ENCODE measurements around the gene SH3BP2.
A peak's percentile ranks its signal among the peaks of the same experiment; 100 is the strongest.

Gene SH3BP2

DNA sequence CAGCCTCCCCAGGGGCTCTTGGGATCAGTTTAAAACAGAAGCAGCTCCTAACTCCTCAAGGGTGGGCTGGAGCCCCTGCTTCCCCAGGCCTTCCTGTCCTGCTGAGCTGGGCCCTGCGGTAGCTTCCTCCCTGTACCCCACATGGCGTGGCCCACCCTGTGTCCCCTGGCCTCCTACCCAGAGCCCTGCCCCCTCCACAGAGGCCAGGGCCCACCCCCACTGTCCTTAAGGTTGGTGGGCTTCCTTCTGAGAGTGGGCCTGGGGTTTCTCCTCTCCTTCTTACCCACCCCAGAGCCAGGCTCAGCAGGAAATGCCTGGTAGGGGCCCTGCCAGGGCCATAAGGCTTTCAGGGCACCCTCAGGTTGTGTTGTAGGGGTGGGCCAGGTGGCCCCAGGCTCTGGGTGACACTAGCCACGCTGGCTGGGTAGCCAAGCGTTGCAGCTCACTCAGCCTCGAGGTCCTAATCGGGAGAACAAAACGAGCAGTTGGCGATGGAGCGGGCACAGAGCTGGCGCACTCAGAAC, 11.6 kb downstream of the SH3BP2 start:
- no peak for DNase-seq

GRCh38 chr4:2804973-2805501, 12.2 kb downstream of the SH3BP2 start:
- no peak for DNase-seq

- no peak for DNase-seq
Observed at GRCh38 chr4:2805712-2806389, 13.0 kb downstream of the SH3BP2 start.

- DNase-seq = no peak
Observed at GRCh38 chr4:2806390-2807355, 13.8 kb downstream of the SH3BP2 start.

GRCh38 chr4:2807571-2807970, 14.7 kb downstream of the SH3BP2 start:
- no peak for DNase-seq

DNA sequence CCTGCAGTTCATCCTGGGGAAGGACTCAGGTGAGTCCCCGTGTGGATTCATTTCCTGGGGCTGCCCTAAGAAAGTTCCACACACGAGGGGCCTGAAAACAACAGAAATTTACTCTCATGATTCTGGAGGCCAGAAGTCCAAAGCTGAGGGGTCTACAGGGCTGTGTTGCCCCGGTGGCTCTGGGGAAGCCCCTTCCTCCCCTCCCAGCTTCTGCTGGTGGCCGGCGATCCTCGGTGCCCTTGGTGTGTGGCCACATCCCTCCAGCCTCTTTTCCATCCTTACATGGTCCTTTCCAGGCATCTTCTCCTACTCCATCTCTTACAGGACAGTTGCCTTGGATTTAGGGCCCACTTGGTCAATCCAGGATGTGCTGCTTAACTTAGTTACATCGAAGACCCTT, 15.1 kb downstream of the SH3BP2 start:
- no peak for DNase-seq

DNA sequence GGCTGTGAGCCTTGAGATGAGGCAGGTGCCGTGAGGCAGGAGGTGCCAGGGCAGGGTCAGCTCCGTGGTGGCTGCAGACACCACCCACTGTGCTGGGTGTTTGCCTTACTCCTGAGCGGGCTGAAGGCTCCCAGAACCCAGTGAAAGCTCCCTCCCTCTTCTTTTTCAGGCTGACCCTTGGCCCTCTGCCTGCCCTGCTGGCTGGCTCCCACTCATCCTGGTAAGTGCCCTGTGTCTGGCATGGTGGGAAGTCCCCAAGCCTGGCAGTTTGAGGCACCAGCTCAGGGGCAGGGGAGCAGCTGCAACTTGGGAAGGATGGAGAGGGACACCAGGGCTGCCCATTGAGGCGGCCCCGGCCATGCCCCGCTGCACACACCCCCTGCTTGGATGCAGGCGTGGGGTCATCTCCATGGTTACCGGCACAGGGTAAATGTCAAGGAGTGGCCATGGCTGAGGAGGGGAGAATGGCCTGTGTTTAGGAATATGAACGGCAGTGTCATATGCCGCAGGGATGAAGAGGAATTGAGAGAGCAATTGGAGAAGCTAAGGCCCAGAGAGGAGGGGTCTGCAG, 16.8 kb downstream of the SH3BP2 start:
- DNase-seq = no peak

DNA sequence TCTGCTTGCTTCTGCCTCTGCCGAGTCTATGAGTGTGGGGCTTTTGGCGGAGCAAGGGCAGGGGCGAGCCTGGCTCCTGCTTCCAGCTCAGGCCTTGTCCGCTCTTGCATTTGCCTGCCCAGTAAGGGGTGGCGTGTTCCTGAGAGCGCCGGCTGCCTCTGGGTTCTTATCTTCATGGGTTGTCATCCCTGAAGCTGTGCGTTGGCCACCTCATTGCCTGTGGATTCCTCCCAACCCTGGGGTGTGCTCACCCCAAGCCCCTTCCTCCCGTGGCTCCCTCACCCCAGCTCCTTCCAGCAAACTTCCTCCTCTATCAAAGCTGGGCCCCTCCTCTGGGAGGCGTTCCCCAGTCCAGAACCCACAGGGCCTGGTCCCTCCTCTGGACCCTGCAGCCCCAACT, 17.5 kb downstream of the SH3BP2 start:
- no peak for DNase-seq

DNA sequence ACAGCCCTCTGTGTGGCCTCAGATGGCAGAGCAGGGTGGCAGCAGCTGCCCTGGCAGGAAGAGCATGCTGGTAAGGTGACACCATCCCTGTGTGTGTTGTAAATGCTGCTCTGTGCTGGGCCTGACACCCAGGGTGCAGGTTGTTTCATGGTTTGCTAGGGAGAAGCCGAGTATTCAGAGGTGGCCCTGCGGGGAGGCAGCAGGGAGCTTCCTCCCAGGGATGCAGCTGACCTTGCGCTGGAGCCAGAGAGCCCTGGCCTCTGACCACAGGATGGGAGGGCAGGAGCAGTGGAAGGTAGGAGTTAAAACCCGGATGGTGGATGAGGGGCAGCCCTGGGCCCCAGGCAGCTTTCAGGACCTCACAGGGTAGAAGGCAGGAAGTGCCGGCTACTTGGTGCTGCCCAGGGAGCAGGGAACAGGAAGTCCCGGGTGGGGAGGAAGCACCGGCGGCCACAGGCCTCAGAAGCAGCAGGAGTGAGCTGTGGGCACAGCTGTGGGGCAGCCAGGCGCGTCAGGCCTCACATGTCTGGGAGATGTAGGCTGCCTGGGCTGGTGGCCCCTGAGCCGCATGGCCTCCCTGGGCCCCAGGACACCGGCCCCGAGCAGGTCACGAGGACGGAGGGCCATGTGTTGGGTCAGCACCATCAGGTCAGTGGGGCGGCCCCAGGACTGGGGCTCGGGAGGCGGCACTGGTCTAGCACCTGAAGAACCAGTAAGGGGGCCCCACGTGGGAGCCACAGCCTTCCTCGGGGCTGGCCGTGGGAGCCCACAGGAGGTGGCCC, 19.1 kb downstream of the SH3BP2 start:
- DNase-seq = peak; percentile 47

DNA sequence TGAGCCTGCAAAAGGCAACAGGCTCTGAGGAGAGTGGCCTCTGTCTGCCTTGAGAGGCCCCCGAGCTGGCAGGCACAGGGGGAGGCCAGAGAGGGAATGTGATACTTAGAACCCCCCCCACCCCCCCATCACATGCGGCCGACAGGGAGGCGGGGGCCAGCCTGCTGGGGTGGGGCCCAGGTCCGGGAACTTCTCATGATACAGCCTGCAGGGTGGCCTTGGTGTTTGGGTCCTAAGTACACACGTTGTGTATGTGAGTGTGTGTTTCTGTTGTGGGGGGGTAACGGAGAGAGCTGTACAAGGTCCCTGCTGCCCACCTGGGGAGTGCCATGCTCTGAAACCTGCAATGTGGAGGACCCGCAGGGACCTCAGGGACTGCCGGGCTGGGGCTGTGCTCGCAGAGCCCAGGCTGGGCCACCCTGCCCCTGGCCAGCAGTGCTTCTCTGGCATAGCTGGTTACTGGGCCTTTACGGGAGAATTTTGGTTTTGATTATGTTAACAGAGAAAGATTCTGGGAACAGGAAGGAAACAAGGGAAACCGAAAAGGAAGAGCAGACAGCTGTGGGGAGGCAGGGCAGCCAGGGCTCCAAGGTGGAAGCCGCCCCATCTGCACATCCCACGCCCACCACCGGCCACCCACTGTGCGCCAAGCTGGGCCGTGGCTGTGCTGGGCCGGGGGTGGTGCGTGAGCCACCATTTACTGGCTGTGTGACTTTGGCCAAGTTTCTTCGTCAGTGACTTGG, 19.9 kb downstream of the SH3BP2 start:
- DNase-seq = no peak

- DNase-seq = no peak
Observed at GRCh38 chr4:2813446-2814405, 20.8 kb downstream of the SH3BP2 start.

DNA sequence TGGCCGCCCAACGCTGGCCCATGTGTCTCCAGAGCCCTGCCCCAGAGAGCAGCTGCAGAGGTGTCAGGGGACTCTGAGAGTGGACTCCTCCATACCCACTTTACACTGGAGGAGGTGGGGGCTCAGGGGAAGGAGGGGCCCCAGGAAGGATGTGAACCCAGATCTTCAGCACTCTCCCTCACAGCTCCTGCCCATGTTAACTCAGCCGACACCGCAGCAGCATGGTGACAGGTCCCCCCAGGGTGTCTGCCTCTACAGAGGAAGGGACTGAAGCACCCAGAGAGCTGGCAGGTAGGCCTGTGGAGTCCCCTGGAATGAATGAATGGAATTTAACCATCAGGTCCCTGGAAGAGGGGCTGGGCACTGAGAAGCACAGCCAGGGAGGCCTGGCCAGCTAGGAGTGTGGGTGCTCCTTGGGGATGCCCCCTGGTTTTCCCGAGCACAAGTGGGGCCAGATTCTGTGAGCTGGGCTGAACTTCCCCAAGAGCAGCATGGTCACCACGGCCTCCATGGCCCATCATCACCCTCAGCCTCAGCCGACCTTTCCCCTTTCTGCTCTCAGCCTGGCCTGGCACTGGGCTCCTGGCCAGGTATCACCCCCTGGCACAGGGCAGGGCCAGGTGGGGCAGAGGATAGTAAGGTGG, 21.9 kb downstream of the SH3BP2 start:
- DNase-seq = no peak

DNA sequence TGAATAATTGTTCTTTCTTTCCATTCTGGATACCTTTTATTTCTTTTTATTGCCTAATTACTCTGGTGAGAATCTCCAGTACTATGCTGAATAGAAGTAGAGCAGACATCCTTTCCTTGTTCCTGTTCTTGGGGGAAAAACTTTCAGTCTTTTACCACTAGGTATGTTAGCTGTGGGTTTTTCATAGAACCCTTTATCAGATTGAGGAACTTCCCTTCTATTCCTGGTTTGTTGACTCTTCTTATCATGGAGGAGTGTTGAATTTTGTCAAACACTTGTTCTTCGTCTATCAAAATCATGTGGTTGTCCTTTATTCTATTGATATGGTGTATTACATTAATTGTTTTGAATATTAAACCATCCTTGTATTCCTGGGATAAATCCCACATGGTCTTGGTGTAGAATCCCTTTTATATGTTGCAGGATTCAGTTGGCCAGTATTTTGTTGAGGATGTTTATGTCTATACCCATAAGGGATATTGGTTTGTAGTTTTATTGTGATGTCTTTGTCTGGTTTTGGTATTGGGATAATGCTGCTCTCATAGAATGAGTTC, 23.6 kb downstream of the SH3BP2 start:
- DNase-seq = no peak

DNA sequence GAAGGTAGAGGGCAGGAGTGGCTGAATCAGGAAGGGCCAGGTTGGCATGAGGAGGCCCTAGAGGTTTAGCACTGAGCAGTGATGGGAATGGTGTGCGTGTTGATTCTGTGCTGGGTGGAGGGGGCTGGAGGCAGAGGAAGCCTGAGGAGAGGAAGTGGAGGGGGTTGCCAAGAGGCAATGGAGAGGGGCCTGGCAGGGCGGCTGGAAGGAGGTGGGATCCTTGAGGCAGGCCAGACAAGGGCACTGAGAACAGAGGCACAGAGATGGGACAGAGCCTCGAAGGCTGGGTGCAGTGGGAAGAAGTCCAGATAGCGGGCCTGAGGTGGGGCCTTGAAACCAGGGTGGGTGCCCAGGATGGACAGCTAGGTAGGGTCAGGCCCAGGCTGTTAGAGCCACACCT, 24.3 kb downstream of the SH3BP2 start:
- no peak for DNase-seq

DNA sequence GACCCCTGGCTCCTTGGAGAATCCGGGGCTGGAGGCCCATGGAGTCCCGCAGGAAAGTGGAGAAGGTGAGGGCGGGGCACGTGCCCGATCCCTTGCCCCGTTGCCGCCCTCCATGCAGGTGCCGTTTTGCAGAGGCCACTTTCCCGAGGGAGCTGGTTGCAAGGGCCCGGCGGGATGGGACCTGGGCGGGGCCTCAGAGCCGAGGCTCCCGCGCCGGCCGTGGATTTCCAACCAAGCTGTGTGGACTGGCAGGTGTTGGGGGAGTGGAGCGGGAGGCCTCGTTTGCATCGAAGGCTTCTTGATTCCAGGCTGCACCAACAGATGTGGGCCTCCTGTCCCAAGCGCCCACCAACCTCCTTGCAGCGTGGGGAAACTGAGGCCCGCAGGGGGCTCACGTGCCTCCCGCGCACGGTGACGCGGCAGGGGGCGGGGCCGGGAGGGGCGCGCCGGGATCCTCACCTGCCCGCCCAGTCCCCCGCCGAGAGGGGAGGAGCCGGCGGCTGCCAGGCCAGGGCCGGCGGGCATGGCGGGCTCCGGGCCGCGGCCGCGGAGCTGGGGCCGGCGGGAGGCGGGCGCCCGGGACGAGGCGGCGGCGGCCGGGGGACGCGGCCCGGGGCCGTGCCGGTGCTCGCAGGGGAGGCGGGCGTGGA, 24.9 kb downstream of the SH3BP2 start:
- DNase-seq = peak; percentile 51

GRCh38 chr4:2818351-2818939, 25.6 kb downstream of the SH3BP2 start:
- DNase-seq = no peak

DNA sequence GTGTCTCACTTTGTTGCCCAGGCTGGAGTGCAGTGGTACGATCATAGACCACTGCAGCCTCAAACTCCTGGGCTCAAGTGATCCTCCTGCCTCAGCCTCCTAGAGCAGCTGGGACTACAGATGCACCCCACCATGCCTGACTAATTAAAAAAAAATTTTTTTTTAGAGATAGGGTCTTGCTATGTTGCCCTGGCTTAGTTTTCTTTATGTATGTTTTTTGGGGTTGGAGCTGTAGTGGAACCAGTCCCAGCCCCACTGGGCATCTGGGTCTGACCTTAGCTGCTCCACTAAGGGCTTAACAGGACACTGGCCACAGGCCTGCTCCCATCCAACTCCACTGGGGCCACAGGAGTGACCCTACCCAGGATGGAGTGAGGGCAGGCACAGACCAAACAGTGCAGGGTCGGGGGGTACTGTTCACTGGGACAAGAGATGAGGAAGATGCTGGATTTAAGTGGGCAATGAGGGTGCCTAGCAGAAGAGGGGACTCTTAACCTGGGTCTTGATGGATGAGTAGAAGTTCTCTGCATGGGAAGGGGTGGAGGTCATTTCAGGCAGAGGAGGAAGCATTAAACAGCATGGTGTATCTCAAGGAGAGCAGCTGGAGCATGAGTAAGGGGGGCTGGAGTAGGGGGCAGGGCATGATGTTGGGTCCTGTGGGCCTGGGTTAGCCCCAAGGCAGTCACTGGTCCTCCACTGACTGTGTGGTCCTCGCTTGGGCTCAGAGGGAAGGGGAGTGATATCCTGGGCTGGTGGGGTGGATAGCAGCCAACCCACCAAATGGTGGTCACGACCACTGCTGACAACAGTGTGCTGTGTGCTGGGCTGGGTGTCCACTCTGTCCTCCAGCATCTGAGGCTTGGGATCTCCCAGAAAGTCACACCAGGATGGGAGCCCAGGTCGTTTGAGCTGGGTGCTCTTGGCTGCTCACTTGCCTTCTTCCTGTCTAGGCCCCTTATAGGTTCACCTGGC, 26.6 kb downstream of the SH3BP2 start:
- DNase-seq = no peak
